GM18858 (cell line): ENCODE measurements around the gene LCE1F.

Experiments
- ATAC-seq: cut with Tn5 transposase; IDR thresholded peaks from one replicate; pipeline ENCODE4 v1.9.1; 2021; ENCODE audit not compliant: unreplicated experiment

Gene LCE1F

DNA sequence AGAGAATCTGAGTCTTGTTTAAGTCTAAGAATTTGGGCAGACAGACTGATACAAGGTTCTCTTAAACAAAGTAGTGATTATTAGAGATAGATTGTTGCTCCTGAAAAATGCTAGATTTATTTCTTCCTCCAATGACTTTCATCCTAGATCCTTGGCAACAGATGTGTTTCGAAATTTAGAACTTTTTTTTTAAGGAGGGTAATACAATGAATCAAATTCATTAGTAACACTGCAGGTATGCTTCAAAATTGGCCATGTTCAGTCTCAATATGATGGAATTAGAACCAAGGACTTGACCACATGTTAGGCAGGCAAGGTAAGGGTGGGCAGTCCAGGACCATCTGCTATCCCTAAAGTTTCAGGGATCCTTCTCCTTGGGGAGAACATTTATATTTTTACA lies 4.5 kb upstream of the LCE1F start:
- ATAC-seq = no peak

DNA sequence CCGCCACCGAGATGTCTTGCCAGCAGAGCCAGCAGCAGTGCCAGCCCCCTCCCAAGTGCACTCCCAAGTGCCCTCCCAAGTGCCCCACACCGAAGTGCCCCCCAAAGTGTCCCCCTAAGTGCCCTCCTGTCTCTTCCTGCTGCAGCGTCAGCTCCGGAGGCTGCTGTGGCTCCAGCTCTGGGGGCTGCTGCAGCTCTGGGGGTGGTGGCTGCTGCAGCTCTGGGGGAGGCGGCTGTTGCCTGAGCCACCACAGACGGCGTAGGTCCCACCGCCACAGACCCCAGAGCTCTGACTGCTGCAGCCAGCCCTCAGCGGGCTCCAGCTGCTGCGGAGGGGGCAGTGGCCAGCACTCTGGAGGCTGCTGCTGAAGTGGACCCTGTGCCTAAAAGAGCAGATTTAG lies 1.4 kb downstream of the LCE1F start:
- ATAC-seq = no peak

DNA sequence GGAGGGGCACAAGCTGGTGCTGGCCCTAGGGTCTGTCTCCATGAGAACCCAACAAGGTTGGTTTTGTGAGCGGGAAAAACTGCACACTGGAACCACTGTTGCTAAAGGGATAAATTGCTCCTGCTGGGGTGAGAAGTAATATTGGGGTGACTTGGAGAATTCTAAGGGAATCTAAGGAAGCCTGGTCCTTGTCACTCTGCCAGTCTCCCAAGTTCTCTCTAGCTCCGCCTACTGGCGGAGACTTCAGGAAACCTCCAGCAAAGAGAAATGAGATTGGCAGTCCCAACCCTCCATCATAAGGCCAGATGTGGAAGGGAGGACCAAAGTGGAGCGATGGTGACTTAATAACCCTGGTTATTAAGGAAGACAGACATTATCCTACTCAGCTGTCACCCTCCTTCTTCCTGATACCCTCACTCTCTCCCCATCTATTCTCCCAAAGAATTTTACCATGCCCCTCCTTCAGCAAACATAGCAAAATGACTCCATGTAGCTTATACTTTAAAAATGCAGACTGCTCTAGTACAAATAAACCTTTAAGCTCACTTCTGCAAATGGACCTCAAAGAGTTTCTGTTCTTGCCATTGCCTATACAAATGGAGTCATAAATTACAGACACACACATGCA lies 2.7 kb downstream of the LCE1F start:
- no peak for ATAC-seq

DNA sequence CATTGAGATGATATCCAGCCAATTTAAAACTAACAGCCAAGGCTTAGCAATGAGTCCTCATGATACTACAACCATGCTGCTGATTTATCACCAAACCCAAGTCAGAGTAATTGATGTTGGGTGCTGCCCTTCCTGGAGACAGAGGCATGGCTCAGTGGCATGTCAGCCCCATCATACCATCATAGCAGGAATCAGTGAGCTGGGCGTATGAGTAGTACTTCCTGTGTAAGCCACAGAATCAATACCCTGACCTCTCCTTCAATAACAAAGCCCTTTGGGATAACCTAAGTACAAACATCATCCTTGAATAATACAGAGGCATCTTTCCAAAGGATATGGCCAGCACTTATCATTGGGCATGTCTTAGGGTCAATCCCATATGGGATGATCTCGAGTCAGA lies 8.2 kb downstream of the LCE1F start:
- ATAC-seq = no peak

DNA sequence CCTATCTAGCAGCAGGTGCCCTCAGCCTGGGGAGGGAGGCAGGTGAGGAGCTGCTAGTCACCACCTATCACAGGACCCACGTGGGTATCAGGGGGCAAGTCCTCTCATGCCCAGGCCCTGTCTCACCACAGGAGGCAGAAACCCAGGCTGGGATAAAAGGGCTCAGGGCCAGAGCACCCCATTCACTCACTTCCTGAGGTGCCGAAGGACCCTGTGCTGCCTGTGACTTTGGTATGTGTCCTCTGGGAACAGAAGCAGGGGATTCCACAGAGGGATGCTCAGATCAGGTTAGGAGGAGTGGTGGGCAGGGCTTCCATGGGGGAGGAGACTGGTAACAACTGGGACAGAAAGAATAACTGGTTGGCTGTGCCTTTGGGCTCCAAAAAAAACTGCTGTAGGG lies 11.1 kb downstream of the LCE1F start, which contains the start of gene LCE1E:
Gene LCE1E (plus strand): TSS at position 181 of the 400 bp plus-strand sequence. CDS start 1,043 bp downstream, outside the sequence.
- no peak for ATAC-seq

DNA sequence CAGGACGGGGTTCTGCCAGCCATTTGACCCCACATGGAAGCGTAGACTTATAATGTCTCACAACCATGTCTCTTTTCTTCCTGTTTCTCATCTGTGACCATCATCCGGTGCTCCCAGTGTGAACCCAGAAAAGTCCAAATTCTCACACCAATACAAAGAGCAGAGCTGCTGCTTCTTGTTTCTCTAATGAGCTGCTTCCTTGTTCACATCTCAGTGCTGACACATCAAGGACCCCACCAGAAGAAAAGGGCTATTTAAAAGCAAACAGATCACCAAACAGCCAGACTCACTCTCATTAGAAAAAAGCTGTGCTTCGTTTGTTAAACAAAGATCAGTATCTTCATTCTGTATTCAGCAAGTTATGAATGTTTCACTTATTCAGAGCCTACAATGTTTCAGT lies 20.7 kb downstream of the LCE1F start:
- no peak for ATAC-seq

DNA sequence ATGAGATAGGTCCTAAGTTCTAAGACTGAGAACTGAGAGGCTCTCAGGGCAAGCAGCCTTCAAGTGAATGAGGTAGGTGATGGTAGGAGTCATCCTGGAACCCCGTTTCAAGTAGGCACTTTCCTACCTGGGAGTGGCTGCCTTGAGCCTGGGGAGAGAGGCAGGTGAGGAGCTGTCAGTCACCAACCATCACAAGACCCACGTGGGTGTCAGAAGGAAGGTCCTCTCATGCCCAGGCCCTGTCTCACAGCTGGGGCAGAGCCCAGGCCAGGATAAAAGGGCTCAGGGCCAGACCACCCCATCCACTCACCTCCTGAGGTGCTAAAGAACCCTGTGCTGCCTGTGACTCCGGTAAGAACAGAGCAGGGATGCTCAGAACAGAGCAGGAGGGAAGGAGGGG lies 21.5 kb downstream of the LCE1F start, which contains the start of gene LCE1D:
Gene LCE1D (plus strand): TSS at position 301 of the 400 bp plus-strand sequence. CDS start 1,074 bp downstream, outside the sequence.
- no peak for ATAC-seq

DNA sequence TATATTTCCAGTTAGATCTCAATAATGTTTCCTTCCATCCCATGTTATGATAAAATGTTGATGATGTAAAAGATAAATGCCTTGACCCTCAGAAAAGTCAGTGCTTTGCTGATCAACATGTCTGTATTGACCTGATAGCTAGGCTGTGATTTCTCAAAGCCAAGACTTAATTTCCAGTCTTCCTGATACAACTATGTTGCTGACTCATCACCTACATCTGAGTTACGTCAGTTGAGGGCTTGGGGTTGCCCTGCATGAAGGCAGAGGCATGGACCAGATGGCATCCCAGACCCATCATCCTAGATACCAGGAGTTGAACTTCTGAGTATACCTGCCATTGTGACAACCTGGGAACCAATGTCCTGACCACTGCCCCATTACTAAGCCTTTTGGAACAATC lies 26.4 kb downstream of the LCE1F start:
- ATAC-seq = no peak

DNA sequence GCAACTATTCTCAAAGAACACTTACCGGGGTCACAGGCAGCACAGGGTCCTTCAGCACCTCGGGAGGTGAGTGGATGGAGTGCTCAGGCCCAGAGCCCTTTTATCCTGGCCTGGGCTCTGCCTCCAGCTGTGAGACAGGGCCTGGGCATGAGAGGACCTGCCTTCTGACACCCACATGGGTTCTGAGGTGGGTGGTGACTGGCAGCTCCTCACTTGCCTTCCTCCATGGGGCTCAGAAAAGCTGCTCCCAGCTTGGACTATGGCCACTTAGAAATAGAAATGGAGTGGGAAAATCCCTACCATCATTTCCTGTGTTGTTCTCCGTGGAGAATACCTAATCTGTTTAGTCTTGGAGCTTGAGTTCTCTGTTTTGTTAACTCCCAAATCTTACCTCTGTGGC lies 31.6 kb downstream of the LCE1F start, which contains the start of gene LCE1C:
Gene LCE1C (minus strand): TSS at position 76 of the 400 bp plus-strand sequence. CDS start 1,173 bp downstream, outside the sequence.
- ATAC-seq = no peak

DNA sequence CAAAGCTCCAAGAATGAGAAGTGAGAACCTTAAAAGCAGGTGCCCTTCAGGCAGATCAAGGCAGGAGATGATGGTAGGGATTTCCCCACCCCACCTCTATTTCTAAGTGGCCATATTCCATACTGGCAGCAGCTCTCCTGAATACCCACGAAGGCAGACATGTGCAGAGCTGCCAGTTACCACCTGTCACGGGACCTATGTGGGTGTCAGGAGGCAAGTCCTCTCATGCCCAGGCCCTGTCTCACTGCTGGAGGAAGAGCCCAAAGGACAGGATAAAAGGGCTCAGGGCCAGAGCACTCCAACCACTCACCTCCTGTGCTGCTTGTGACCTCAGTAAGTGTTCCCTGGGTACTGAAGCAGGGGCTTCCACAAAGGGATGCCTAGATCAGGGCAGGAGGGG lies 36.1 kb downstream of the LCE1F start:
- no peak for ATAC-seq

DNA sequence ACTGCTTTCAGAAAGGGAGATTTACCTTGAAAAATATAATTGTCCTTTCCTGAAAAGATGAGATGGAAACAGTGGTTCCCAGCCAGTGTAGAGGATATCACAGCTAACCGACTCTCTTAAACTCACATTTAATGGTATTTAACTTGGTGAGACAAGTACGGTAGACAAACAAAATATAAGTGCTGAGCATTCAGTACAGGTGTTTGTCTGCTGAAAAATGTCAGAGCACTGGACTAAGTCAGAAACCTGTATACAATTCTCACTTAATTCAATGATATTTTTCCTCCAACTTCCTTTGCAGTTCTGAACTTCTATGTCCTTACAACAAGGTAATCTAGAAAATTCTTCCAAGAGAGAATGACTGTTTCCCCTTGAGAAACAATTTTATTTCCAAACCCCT lies 36.7 kb downstream of the LCE1F start, which contains the start of gene LCE1B:
Gene LCE1B (plus strand): TSS at position 301 of the 400 bp plus-strand sequence. CDS start 476 bp downstream, outside the sequence.
- no peak for ATAC-seq

DNA sequence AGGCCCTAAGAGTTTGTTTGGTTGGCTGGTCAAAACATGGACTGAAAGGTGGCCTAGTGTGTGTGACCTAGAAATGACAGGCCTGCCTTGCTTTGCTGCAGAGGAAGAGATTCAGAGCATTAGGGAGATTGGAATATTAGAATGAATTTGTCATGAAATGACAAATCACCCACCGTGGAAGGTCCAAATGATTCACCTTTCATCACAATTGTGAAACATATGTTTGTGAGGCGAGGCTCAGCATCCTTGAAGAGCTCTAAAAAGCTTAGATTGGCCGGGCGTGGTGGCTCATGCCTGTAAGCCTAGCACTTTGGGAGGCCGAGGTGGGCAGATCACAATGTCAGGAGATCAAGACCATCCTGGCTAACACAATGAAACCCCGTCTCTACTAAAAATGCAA lies 42.4 kb downstream of the LCE1F start:
- no peak for ATAC-seq

DNA sequence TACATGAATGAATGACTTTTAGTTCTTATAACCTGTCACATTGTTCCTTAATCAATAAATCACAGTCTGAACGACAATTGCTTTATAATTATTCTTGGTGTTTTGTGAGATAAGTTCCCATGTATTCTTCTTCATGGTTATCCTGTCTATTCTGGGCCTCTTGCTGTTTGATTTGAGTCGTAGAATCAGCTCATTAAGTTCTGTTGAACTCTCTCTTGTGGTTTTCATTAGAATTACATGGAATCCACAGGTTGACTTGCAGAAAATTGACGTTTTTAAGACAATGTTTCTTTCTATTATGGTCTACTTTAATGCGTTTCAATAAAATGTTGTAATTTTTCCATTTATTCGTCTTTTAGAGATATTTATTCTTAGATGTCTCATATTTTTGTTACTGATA lies 48.4 kb downstream of the LCE1F start:
- ATAC-seq = no peak

DNA sequence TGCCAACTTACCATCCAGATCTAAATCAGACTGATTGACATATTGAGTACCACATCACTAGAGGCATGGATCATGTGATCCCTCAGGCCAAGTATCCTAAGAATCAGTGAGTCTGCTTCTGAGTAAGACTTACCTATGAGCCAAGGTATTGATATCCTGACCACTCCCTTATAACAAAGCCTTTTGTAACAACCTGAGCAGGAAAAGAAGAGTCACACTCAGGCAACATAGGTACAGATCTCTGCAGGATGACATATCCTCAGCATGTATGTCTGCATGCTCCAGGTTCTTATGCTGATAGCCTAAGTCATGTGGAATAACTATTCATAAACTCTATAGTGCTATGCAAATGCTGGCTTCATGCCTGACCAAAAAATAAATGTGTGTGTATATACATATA lies 50.0 kb downstream of the LCE1F start:
- no peak for ATAC-seq
